OCI-LY1 (cell line): ENCODE measurements around the gene SRP9.

ENCODE experiments used
- CTCF ChIP-seq: fragments of 200-600 bp; sonication (generic), shearing (Covaris generic); IDR thresholded peaks from 2 replicates; pipeline ENCODE4 v1.5.1; 2017; ENCODE audit warnings: mild to moderate bottlenecking, antibody characterized with exemption, low read length, moderate library complexity, mixed read lengths
- EZH2 ChIP-seq: fragments of 200-600 bp; sonication (generic), shearing (Covaris generic); IDR thresholded peaks from 2 replicates; pipeline ENCODE4 v1.8.0; 2017; ENCODE audit warnings: borderline replicate concordance, mixed run types, mild to moderate bottlenecking, antibody characterized with exemption, low read length, moderate library complexity, mixed read lengths

- TF ChIP-seq CTCF, result no peak
- no peak for TF ChIP-seq EZH2
These were observed 2.5 kb downstream of the SRP9 start for GRCh38 chr1:225780134-225780533.
